Stimulated activated naive CD8-positive, alpha-beta T cell treated with anti-CD3 and anti-CD28 coated beads, Interleukin-15, Interleukin-2, amounts not matched to agents 100 ng/mL and 50 ng/mL, for 24 hours (primary cell): ENCODE data around the gene POLR1H.
A peak's percentile ranks its signal among the peaks of the same experiment; 100 is the strongest.
"Not testable (repeated sequence)": the region's sequence is repeated elsewhere in the genome, so short reads cannot be mapped to it uniquely, and the experiment has no call there.

Experiments used
- H3K27ac Mint-ChIP-seq: one replicate; pipeline ENCODE4 v1.8.0; 2021; ENCODE audit warnings: mild to moderate bottlenecking, mixed read lengths
- H3K27me3 Mint-ChIP-seq: one replicate; pipeline ENCODE4 v1.8.0; 2021; ENCODE audit warnings: mixed read lengths
- H3K36me3 Mint-ChIP-seq: one replicate; pipeline ENCODE4 v1.8.0; 2021; ENCODE audit warnings: low read depth, mixed read lengths
- H3K4me1 Mint-ChIP-seq: one replicate; pipeline ENCODE4 v1.8.0; 2021; ENCODE audit warnings: low read depth, mixed read lengths
- H3K4me3 Mint-ChIP-seq: one replicate; pipeline ENCODE4 v1.8.0; 2021; ENCODE audit warnings: mild to moderate bottlenecking, mixed read lengths
- H3K9me3 Mint-ChIP-seq: one replicate; pipeline ENCODE4 v1.8.0; 2021; ENCODE audit warnings: mixed read lengths

Gene POLR1H

GRCh38 chr6:30061092-30061857 lies at the start of gene POLR1H:
POLR1H (plus strand) TSS chr6:30061265; CDS start chr6:30061525, 260 bp downstream.
- Mint-ChIP-seq H3K4me3 (peak within 1 kb of the TSS; percentile 99), H3K9me3 (no peaks in the 10 kb centered on the region), H3K36me3 (peaks cover 55% of the 10 kb centered on the region), H3K4me1 (peaks cover 52% of the 10 kb centered on the region), H3K27ac (peak within 1 kb of the TSS; percentile 92), H3K27me3 (no peaks in the 10 kb centered on the region)

- Mint-ChIP-seq H3K27ac (no peak overlapping the region), H3K9me3 (no peaks in the 10 kb centered on the region), H3K36me3 (peaks cover 26% of the 10 kb centered on the region), H3K4me1 (no peaks in the 10 kb centered on the region), H3K4me3 (no peak overlapping the region), H3K27me3 (peaks cover 8% of the 10 kb centered on the region)
Observed at GRCh38 chr6:30013291-30013922, 47.7 kb upstream of the POLR1H start.

- H3K4me3 Mint-ChIP-seq, result no peak overlapping the region
- H3K27ac Mint-ChIP-seq, result no peak overlapping the region
Observed at GRCh38 chr6:30019819-30020218, 41.2 kb upstream of the POLR1H start.

DNA sequence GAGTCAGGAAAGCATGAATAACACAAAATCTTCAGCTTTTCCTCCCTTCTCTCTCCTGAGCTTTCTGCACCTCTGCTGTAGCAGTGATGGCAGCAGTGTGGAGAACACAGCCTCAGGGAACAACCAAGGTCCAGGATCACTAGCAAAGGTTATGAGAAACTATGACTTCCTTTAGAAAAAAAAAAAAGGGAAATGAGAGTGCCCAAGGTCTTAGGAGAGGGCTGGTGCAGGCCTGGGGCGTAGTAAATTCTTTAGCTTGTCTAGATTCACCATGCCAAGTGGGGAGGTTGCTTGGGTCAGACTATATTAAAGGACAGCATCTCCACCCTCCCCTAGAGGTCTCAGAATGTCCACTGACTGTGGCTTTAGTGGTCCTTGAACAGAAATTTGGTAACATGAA lies 40.4 kb upstream of the POLR1H start:
- peaks cover 14% of the 10 kb centered on the region for H3K36me3 Mint-ChIP-seq
- H3K4me3 Mint-ChIP-seq, result no peak overlapping the region
- H3K4me1 Mint-ChIP-seq, result no peaks in the 10 kb centered on the region
- no peak overlapping the region for H3K27ac Mint-ChIP-seq
- H3K27me3 Mint-ChIP-seq, result no peaks in the 10 kb centered on the region
- no peaks in the 10 kb centered on the region for H3K9me3 Mint-ChIP-seq

More at GRCh38 chr6:30019819-30020218, 41.2 kb upstream of the POLR1H start:
- no peaks in the 10 kb centered on the region for H3K27me3 Mint-ChIP-seq
- no peaks in the 10 kb centered on the region for H3K4me1 Mint-ChIP-seq
- peaks cover 14% of the 10 kb centered on the region for H3K36me3 Mint-ChIP-seq
- no peaks in the 10 kb centered on the region for H3K9me3 Mint-ChIP-seq

GRCh38 chr6:30022189-30022588 lies 38.9 kb upstream of the POLR1H start:
- H3K36me3 Mint-ChIP-seq, result peaks cover 24% of the 10 kb centered on the region
- no peaks in the 10 kb centered on the region for H3K27me3 Mint-ChIP-seq
- H3K4me3 Mint-ChIP-seq, result no peak overlapping the region
- no peaks in the 10 kb centered on the region for H3K9me3 Mint-ChIP-seq
- no peaks in the 10 kb centered on the region for H3K4me1 Mint-ChIP-seq
- H3K27ac Mint-ChIP-seq, result no peak overlapping the region

DNA sequence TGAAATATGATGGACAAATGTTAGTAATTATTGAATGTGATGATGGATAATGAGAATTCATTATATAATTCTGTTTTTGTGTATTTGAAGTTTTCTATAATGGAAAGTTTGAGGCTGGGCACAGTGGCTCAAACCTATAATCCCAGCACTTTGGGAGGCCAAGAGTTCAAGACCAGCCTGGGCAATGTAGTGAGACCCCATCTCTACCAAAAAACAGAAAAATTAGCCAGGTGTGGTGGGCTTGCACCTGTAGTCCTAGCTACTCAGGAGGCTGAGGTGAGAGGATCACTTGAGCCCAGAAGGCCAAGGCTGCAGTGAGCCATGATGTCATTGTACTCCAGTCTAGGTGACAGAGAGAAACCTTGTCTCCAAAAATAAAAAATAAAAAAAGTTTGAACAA lies 38.4 kb upstream of the POLR1H start:
- H3K4me1 Mint-ChIP-seq, H3K4me3 Mint-ChIP-seq: not testable (repeated sequence)

GRCh38 chr6:30025186-30025585 lies 35.9 kb upstream of the POLR1H start:
- no peak overlapping the region for H3K27ac Mint-ChIP-seq
- H3K36me3 Mint-ChIP-seq, result peaks cover 25% of the 10 kb centered on the region
- H3K4me3 Mint-ChIP-seq, result no peak overlapping the region
- H3K4me1 Mint-ChIP-seq, result no peaks in the 10 kb centered on the region
- H3K9me3 Mint-ChIP-seq, result no peaks in the 10 kb centered on the region
- H3K27me3 Mint-ChIP-seq, result no peaks in the 10 kb centered on the region

More for the DNA sequence above, 38.4 kb upstream of the POLR1H start:
- not testable (repeated sequence) for H3K27me3 Mint-ChIP-seq, H3K9me3 Mint-ChIP-seq, H3K27ac Mint-ChIP-seq
- H3K36me3 Mint-ChIP-seq, result peaks cover 24% of the 10 kb centered on the region

- Mint-ChIP-seq H3K4me1 (no peaks in the 10 kb centered on the region), H3K27me3 (no peaks in the 10 kb centered on the region), H3K4me3 (no peak overlapping the region), H3K9me3 (no peaks in the 10 kb centered on the region), H3K36me3 (peaks cover 38% of the 10 kb centered on the region), H3K27ac (no peak overlapping the region)
Observed at GRCh38 chr6:30029588-30029987, 31.5 kb upstream of the POLR1H start.

- H3K27ac Mint-ChIP-seq, result no peak overlapping the region
Observed at GRCh38 chr6:30031381-30031780, 29.7 kb upstream of the POLR1H start.

GRCh38 chr6:30033440-30033839 lies 27.6 kb upstream of the POLR1H start:
- H3K4me3 Mint-ChIP-seq, H3K4me1 Mint-ChIP-seq, H3K27me3 Mint-ChIP-seq, H3K27ac Mint-ChIP-seq, H3K9me3 Mint-ChIP-seq: not testable (repeated sequence)
- peaks cover 41% of the 10 kb centered on the region for H3K36me3 Mint-ChIP-seq

More at GRCh38 chr6:30031381-30031780, 29.7 kb upstream of the POLR1H start:
- Mint-ChIP-seq H3K4me3 (no peak overlapping the region), H3K27me3 (no peaks in the 10 kb centered on the region), H3K4me1 (no peaks in the 10 kb centered on the region), H3K36me3 (peaks cover 45% of the 10 kb centered on the region), H3K9me3 (no peaks in the 10 kb centered on the region)

DNA sequence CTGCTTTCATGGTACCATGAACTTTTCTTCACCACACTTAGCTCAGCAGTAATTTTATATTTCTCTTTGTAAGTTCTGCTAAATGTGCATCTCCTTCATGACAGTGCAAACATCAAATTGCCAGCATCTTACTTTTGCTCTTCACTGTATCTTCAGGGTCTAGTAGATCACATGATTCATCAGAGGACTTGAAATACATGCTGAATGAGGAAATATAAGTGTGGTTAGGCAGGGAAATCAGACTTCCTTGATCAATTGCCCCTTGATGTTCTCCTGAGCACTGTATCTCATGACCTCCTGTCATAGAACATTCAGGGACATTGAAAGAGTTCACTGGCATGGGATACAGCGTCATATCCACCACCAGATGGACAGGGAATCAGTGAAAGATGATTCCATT lies 25.3 kb upstream of the POLR1H start:
- H3K36me3 Mint-ChIP-seq, result peaks cover 36% of the 10 kb centered on the region
- H3K4me3 Mint-ChIP-seq, result no peak overlapping the region
- H3K4me1 Mint-ChIP-seq, result no peaks in the 10 kb centered on the region
- H3K27ac Mint-ChIP-seq, result no peak overlapping the region
- H3K9me3 Mint-ChIP-seq, result no peaks in the 10 kb centered on the region
- no peaks in the 10 kb centered on the region for H3K27me3 Mint-ChIP-seq

DNA sequence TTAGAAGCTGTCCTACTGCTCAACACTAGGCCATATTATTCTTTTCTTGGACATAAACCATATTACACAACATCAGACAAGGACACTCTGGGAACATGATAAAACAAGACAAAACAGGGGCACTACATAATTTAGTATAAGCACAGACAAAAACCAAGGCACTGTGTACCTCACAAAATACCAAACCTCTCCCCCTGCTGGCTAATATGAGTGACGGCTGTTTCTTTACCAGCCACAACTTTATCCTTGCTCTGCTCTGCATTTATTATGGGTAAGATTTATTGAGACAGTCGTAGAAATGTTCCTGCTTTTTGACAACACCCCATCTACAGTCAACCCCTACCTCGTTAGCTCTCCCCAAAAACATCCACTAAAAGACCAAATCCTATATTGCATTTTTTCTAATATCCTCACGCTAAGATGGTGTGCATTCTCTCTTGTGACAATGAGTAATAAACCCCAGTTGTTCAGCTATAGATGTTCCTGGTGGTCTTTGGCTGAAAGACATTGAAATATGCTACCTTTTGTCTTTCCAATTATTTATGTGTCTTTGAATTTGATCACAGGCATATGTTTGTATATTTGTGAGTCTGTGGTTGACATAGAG lies 23.8 kb upstream of the POLR1H start:
- Mint-ChIP-seq H3K27ac (no peak overlapping the region), H3K4me1 (peaks cover 4% of the 10 kb centered on the region), H3K4me3 (no peak overlapping the region), H3K36me3 (peaks cover 29% of the 10 kb centered on the region), H3K9me3 (no peaks in the 10 kb centered on the region), H3K27me3 (no peaks in the 10 kb centered on the region)

- H3K9me3 Mint-ChIP-seq, result no peaks in the 10 kb centered on the region
- no peaks in the 10 kb centered on the region for H3K27me3 Mint-ChIP-seq
- H3K36me3 Mint-ChIP-seq, result peaks cover 15% of the 10 kb centered on the region
- H3K27ac Mint-ChIP-seq, result no peak overlapping the region
- H3K4me3 Mint-ChIP-seq, result no peak overlapping the region
- H3K4me1 Mint-ChIP-seq, result peaks cover 20% of the 10 kb centered on the region
Observed at GRCh38 chr6:30041221-30041620, 19.8 kb upstream of the POLR1H start.

- H3K27me3 Mint-ChIP-seq, result no peaks in the 10 kb centered on the region
- H3K4me1 Mint-ChIP-seq, result peaks cover 20% of the 10 kb centered on the region
- H3K27ac Mint-ChIP-seq, result no peak overlapping the region
- H3K4me3 Mint-ChIP-seq, result no peak overlapping the region
- H3K9me3 Mint-ChIP-seq, result no peaks in the 10 kb centered on the region
- H3K36me3 Mint-ChIP-seq, result peaks cover 15% of the 10 kb centered on the region
Observed at GRCh38 chr6:30041821-30042220, 19.2 kb upstream of the POLR1H start.

- Mint-ChIP-seq H3K27me3 (no peaks in the 10 kb centered on the region), H3K4me3 (no peak overlapping the region), H3K36me3 (peaks cover 15% of the 10 kb centered on the region), H3K4me1 (peaks cover 26% of the 10 kb centered on the region), H3K27ac (no peak overlapping the region), H3K9me3 (no peaks in the 10 kb centered on the region)
Observed at GRCh38 chr6:30042476-30042875, 18.6 kb upstream of the POLR1H start.
